ENCODE results near the gene SHD. TPM values are rescaled to one million over a fixed set of nuclear protein-coding genes. Genes with fewer than 3 reads are reported as not detected.
"Not testable (repeated sequence)": the region's sequence is repeated elsewhere in the genome, so short reads cannot be mapped to it uniquely, and the experiment has no call there.

SHD gene
- polyA plus RNA-seq, 4 donors: 1.8 to 5.7 (median 3.1) TPM

DNA sequence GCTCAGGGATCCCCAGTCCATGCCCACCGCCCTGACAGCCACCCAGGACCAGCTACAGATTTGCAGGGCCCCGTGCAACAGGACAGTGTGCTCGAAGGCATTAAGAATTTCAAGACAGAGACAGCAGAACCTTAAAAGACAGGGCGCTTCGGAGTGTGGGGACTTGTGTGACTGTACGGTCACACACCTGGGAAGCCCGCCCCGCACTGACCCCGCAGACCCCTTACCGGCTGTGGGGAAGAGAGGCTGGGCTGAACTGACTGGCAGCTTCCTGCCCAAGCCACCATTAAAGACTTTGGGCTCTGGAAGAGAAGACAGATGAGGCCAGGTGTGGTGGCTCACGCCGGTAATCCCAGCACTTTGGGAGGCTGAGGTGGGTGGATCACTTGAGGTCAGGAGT lies 45.2 kb downstream of the SHD start:
- no peak for DNase-seq (ENCODE audit: low read depth in 4 of 4, low spot score in 3 of 4)

DNA sequence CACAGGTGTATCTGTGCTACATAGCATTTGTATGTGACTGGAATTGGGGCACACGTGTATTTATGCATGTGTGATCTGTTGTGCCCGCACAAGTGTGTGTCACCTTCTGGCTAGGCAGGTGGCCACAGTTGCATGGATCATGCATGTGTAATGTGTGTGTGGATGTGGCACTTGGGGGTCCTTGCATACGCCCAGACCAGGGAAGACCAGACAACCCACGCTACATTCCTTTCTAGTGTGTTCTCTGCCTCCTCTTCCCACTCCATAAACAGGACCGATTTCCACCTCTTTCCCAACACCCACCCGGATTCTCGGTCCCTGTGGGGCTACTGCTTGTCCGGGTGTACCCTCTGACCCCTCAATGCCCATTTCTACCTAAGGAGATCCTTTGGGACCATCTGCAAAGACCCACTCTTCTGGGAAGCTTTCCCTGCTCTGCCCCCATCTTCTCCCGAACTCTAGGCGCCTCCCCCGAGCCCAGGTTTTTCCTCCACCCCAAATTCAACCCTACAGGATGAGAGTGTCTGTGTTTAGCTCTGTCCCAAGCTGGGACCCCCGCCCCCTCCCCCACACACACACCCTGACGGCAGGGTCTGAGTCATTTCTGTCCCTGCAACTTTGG lies 47.3 kb downstream of the SHD start:
- no peak for DNase-seq (ENCODE audit: low read depth in 4 of 4, low spot score in 3 of 4)

- DNase-seq (ENCODE audit: low read depth in 4 of 4, low spot score in 3 of 4): no peak
Observed at GRCh38 chr19:4326837-4327251, 47.8 kb downstream of the SHD start.

DNA sequence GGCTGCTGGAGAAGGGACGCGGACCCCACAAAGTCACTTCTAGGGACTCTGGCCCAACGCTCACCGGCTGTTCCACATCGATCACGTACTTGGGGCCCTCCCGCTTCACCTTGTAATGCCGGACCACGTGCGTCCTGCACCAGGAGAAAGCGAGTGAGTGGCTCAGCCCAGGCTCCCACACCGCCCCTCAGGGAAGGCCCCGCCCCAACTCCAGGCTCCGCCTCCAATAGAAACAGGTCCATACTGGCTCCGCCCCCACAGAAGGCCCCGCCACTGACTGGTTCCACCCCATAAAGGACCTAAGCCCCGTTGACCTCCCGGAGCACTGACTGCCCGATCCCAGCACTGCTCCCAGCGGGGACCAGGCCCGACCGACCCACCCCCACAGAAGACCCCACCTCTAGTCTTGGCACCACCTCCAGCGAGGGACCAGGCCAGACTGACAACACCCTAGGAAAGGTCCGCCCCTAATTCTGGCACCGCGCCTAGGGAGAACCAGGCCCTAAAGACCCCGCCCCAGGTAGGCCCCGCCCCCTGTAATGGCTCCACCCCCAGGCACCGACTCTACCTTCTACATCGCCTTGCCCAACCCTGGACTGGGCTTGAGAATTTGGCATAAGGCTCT lies 48.3 kb downstream of the SHD start:
- peak in 1 of 4 donors; percentile 50 for DNase-seq (ENCODE audit: low read depth in 4 of 4, low spot score in 3 of 4)

GRCh38 chr19:4327877-4328242 lies 48.8 kb downstream of the SHD start:
- DNase-seq (ENCODE audit: low read depth in 4 of 4, low spot score in 3 of 4): no peak

DNA sequence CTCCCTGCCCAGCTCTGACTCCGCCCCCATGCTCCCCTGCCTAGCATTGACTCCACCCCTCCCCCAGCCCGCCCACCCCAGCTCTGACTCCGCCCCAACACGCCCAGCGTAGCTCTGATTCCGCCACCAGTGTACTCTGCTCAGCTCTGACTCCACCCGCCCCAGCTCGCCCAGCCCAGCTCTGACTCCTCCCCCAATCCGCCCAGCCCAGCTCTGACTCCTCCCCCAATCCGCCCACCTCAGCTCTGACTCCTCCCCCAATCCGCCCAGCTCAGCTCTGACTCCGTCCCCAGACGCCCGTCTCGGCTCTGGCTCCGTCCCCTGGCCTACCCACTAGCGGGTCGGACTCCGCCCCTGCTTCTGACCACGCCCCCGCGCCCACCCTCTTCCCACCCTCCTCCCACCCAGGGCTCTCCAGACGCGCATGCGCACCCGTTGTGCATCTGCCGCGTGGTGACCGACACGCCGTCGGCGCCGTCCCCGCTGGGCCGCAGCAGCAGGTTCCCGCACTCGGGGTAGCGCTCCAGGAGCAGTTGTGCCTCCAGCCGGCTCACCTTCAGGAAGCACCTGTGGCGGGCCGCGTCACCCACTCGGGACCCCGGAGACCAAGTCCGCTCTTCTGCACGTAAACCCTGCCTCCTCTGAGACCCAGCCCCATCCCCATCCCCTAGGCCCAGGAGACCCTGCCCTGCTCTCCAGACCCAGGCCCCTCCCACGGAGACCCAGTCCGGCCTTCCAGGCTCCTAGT lies 49.4 kb downstream of the SHD start:
- DNase-seq (ENCODE audit: low read depth in 4 of 4, low spot score in 3 of 4): peak; percentile 86 to 93 (median 88)

DNA sequence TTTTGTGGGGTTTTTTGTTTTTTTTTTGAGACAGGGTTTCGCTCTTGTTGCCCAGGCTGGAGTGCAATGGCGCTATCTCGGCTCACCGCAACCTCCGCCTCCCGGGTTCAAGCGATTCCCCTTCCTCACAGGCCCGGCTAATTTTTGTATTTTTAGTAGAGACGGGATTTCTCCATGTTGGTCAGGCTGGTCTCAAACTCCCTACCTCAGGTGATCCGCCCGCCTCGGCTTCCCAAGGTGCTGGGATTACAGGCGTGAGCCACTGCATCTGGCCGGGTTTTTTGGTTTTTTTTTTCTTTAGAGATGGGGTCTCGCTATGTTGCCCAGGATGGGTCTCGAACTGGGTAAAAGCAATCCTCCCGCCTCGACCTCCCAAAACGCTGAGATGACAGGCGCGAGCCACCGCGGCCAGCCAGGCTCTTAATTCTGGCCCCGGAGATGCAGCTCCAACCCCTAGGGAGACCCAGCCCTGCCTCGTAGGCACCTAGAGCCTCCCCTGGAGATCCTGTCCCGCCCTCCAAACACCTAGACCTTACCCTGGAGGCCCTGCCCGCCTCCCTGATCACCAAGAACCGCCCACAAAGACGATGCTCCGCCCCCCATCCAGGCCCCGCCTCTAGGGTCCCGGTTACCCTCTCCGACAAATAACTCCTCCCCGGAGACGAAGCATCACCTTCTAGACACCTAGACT lies 50.1 kb downstream of the SHD start:
- DNase-seq (ENCODE audit: low read depth in 4 of 4, low spot score in 3 of 4): not testable (repeated sequence)

DNA sequence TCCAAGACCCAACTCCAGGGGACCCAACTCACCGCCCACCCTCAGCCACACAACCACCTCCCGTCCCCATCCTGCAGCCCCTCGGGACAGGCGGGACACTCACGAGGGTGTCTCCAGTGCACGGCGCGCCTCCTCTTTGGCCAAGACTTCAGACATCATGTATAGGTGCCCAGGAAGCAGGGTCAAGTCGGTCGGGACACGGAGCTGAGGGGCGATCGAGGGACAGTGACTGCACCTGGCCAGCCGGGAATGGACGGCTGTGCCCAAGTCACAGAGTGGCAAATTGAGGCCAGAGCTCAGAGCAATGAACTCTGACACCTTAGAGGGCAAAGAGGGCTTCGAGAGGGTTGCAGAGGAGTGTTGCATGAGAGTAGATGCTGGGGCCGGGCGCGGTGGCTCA lies 50.8 kb downstream of the SHD start:
- no peak for DNase-seq (ENCODE audit: low read depth in 4 of 4, low spot score in 3 of 4)

GRCh38 chr19:4334929-4335570 lies 56.0 kb downstream of the SHD start:
- no peak for DNase-seq (ENCODE audit: low read depth in 4 of 4, low spot score in 3 of 4)

DNA sequence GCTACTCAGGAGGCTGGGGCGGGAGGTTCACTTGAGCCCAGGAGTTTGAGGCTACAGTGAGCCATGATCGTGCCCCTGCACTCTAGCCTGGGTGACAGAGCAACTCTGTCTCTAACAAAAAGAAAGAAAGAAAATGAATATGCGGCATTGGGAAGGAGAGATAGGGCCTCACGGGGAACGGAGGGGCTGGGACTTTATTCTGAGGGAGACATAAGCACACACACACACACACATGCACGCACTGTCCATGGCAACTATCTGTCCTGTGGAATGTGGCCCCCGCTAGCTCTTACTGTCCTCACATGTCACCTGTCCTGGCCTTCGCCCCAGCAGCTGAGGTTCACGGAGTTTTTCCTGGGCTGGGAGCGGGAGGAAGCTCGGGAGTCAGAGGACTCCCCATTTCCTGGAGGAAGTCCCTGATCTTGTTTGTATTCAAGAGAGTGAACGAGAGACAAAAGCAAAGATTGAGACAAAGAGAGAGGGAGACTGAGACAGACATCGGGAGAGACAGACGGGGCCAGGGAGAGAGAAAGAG lies 58.9 kb downstream of the SHD start:
- no peak for DNase-seq (ENCODE audit: low read depth in 4 of 4, low spot score in 3 of 4)

DNA sequence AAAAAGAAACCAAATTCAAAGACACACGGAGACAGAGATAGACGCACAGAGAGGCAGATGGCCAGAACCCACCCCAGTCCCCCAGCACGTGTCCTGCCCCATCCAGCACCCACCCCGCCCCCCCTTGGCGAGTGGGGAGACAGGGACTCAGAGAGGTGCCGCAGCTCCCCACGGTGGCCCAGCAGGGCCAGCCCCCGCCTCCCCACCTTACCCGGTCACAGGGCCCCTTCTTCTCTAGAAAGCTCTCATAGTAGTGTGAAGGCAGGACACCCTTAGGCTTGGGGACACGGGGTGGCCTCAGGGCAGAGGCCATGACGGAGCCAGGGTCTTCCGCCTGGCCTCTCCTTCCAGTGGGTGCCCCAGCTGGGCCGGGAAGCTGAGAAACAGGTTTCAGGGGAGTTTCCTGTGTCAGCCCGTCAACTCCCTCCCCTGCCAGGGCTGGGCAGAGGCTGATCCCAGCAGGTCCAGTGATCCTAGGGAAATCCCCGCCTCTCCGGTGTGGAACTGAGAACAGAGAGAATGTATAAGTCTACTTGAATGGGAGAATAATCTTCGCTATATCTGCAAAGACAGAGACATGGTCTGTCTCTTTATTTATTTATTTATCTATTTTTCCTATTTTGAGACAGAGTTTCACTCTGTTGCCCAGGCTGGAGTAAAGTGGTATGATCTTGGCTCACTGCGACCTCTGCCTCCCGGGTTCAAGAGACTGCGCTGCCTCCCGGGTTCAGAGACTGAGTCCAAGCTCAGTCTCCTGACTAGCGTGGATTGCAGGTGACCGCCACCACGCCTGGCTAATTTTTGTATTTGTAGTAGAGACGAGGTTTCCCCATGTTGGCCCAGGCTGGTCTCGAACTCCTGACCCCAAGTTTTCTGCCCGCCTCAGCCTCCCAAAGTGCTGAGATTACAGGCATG lies 59.6 kb downstream of the SHD start, which contains the start of gene STAP2:
STAP2 (minus strand) TSS at position 387 of the 915 bp plus-strand sequence; CDS start at position 313, 74 bp downstream.
- peak in 1 of 4 donors; percentile 42 for DNase-seq (ENCODE audit: low read depth in 4 of 4, low spot score in 3 of 4)

Other genes with a start within 250 kb of the SHD start
- gene ZBTB7A, start 212.4 kb upstream of the SHD start, polyA plus RNA-seq (ENCODE audit: insufficient read length in 4 of 4): 10 to 100 TPM in 1 of 4 donors, 1 to 10 TPM in 3; 7.3 to 14.7 (median 8.5) TPM
- gene MAP2K2, start 155.1 kb upstream of the SHD start, polyA plus RNA-seq (ENCODE audit: insufficient read length in 4 of 4): 100 to 1,000 TPM in 2 of 4 donors, 10 to 100 TPM in 2; 92.8 to 140 (median 98.7) TPM
- gene CREB3L3, start 125.6 kb upstream of the SHD start, polyA plus RNA-seq (ENCODE audit: insufficient read length in 4 of 4): 1 to 10 TPM in 2 of 4 donors, under 1 TPM in 2; 0.37 to 1.2 (median 0.79) TPM
- 10 to 100 TPM; 13.9 to 25.3 (median 17.9) TPM for gene SIRT6, start 96.7 kb upstream of the SHD start, polyA plus RNA-seq (ENCODE audit: insufficient read length in 4 of 4)
- gene ANKRD24, start 96.6 kb upstream of the SHD start, polyA plus RNA-seq (ENCODE audit: insufficient read length in 4 of 4): 1 to 10 TPM in 3 of 4 donors, under 1 TPM in 1; 0.83 to 2.0 (median 1.4) TPM
- gene EBI3, start 49.7 kb upstream of the SHD start, polyA plus RNA-seq (ENCODE audit: insufficient read length in 4 of 4): under 1 TPM; 0.22 to 0.72 (median 0.36) TPM
- gene YJU2, start 32.2 kb upstream of the SHD start, polyA plus RNA-seq (ENCODE audit: insufficient read length in 4 of 4): 10 to 100 TPM; 16.9 to 23.9 (median 20.1) TPM
- gene TMIGD2, start 23.1 kb downstream of the SHD start, polyA plus RNA-seq (ENCODE audit: insufficient read length in 4 of 4): under 1 TPM in 3 of 4 donors, not detected in 1; 0.21 to 0.56 (median 0.43) TPM
- 1 to 10 TPM; 2.8 to 8.8 (median 5.4) TPM for gene FSD1, start 25.3 kb downstream of the SHD start, polyA plus RNA-seq (ENCODE audit: insufficient read length in 4 of 4)
- 10 to 100 TPM; 12.5 to 40.1 (median 18.0) TPM for gene STAP2, start 59.6 kb downstream of the SHD start, polyA plus RNA-seq (ENCODE audit: insufficient read length in 4 of 4)
- 10 to 100 TPM; 14.1 to 30.4 (median 20.5) TPM for gene MPND, start 64.3 kb downstream of the SHD start, polyA plus RNA-seq (ENCODE audit: insufficient read length in 4 of 4)
- gene SH3GL1, start 121.3 kb downstream of the SHD start, polyA plus RNA-seq (ENCODE audit: insufficient read length in 4 of 4): 10 to 100 TPM; 56.1 to 77.6 (median 72.3) TPM
- 10 to 100 TPM; 19.0 to 25.5 (median 22.8) TPM for gene CHAF1A, start 123.4 kb downstream of the SHD start, polyA plus RNA-seq (ENCODE audit: insufficient read length in 4 of 4)
- gene UBXN6, start 178.5 kb downstream of the SHD start, polyA plus RNA-seq (ENCODE audit: insufficient read length in 4 of 4): 100 to 1,000 TPM in 1 of 4 donors, 10 to 100 TPM in 3; 82.7 to 125 (median 89.8) TPM
- gene HDGFL2, start 193.0 kb downstream of the SHD start, polyA plus RNA-seq (ENCODE audit: insufficient read length in 4 of 4): 10 to 100 TPM; 62.6 to 88.6 (median 66.3) TPM
- gene PLIN4, start 239.2 kb downstream of the SHD start, polyA plus RNA-seq (ENCODE audit: insufficient read length in 4 of 4): 1 to 10 TPM in 1 of 4 donors, under 1 TPM in 3; 0.43 to 2.1 (median 0.86) TPM

Data from left renal pelvis (tissue), 4 donors.